IMR-90 (cell line): Measurements from ENCODE around the gene KYNU. TPM values are rescaled to one million over a fixed set of nuclear protein-coding genes. Genes with fewer than 3 reads are reported as not detected.

ENCODE experiments used
- ATAC-seq: fragments of 200-7000 bp; cut with Tn5 transposase; 2 replicates; pipeline ENCODE4 v1.9.1; 2020; ENCODE audit warnings: low read depth, mild to moderate bottlenecking, moderate library complexity
- BruUV-seq: library from RNA; stranded (reverse); fragments of 400-500 nt; replicated peaks from 2 replicates; lab custom pipeline; 2021; lab: Mats Ljungman, UMichigan
- CTCF ChIA-PET: fragments of 300-600 bp; formaldehyde crosslinking; extraction: SDS; loops from one replicate; lab custom pipeline; 2021; ENCODE audit warnings: antibody characterized with exemption; lab: Yijun Ruan, JAX
- POLR2A ChIA-PET: fragments of 300-600 bp; sonication (Branson Sonifier 250); formaldehyde crosslinking; loops from one replicate; lab custom pipeline; 2022; ENCODE audit warnings: antibody characterized with exemption; ENCODE audit not compliant: unreplicated experiment; lab: Charles Lee
- DNase-seq: peaks from one replicate; pipeline ENCODE4 v3.0.0; 2013
- H2AFZ ChIP-seq: replicated peaks from 2 replicates; pipeline ENCODE3; 2013; ENCODE audit warnings: low read length, mild to moderate bottlenecking; ENCODE audit not compliant: poor library complexity
- H2AK5ac ChIP-seq: 2 replicates; pipeline ENCODE4 v1.6.1; 2013; ENCODE audit warnings: low read depth, low read length, inconsistent platforms
- H2AK9ac ChIP-seq: replicated peaks from 2 replicates; pipeline ENCODE3; 2013; ENCODE audit warnings: mild to moderate bottlenecking, low read depth, low read length, moderate library complexity; ENCODE audit not compliant: poor library complexity
- H2BK120ac ChIP-seq: 2 replicates; pipeline ENCODE4 v1.6.1; 2013; ENCODE audit warnings: low read depth, low read length, inconsistent platforms
- H2BK15ac ChIP-seq: 3 replicates; pipeline ENCODE4 v1.6.1; 2013; ENCODE audit warnings: low read depth, low read length, inconsistent platforms
- H2BK20ac ChIP-seq: 2 replicates; pipeline ENCODE4 v1.6.1; 2013; ENCODE audit warnings: low read depth, mild to moderate bottlenecking, inconsistent platforms, low read length, moderate library complexity
- H2BK5ac ChIP-seq: 2 replicates; pipeline ENCODE4 v1.6.1; 2013; ENCODE audit warnings: mild to moderate bottlenecking, low read depth, low read length, inconsistent platforms; ENCODE audit not compliant: poor library complexity, severe bottlenecking
- H3K14ac ChIP-seq: replicated peaks from 2 replicates; pipeline ENCODE4 v1.6.1; 2013; ENCODE audit warnings: low read depth, low read length, inconsistent platforms
- H3K18ac ChIP-seq: 2 replicates; pipeline ENCODE4 v1.6.1; 2013; ENCODE audit warnings: low read depth, low read length, control low read depth
- H3K23ac ChIP-seq: 2 replicates; pipeline ENCODE4 v1.6.1; 2013; ENCODE audit warnings: low read depth, low read length, inconsistent platforms
- H3K27ac ChIP-seq: 2 replicates; pipeline ENCODE4 v1.5.1; 2013; ENCODE audit warnings: mild to moderate bottlenecking, control low read depth, low read length; ENCODE audit not compliant: insufficient read depth
- H3K27me3 ChIP-seq: 2 replicates; pipeline ENCODE4 v1.6.1; 2013; ENCODE audit warnings: low read length; ENCODE audit not compliant: control insufficient read depth, insufficient read depth
- H3K36me3 ChIP-seq: 2 replicates; pipeline ENCODE4 v1.6.1; 2013; ENCODE audit warnings: low read length, mixed read lengths; ENCODE audit not compliant: control insufficient read depth, insufficient read depth
- H3K4ac ChIP-seq: 2 replicates; pipeline ENCODE4 v1.6.1; 2013; ENCODE audit warnings: low read depth, low read length, inconsistent platforms
- H3K4me1 ChIP-seq: 2 replicates; pipeline ENCODE4 v1.6.1; 2013; ENCODE audit warnings: low read length, mixed read lengths; ENCODE audit not compliant: control insufficient read depth, insufficient read depth
- H3K4me2 ChIP-seq: 2 replicates; pipeline ENCODE4 v1.6.1; 2013; ENCODE audit warnings: low read depth, mild to moderate bottlenecking, control low read depth, low read length, moderate library complexity
- H3K4me3 ChIP-seq: 2 replicates; pipeline ENCODE4 v1.5.1; 2013; ENCODE audit warnings: low read depth, mild to moderate bottlenecking, control low read depth, low read length, moderate library complexity; ENCODE audit not compliant: insufficient read depth
- H3K56ac ChIP-seq: 2 replicates; pipeline ENCODE4 v1.6.1; 2013; ENCODE audit warnings: low read length, inconsistent platforms; ENCODE audit not compliant: insufficient read depth; ENCODE audit errors: extremely low read depth
- H3K79me1 ChIP-seq, 2 experiments: 2 replicates each; pipeline ENCODE4 v1.6.1; 2013; ENCODE audit warnings: low read length in 2 of 2, inconsistent platforms in 1 of 2, low read depth in 1 of 2
- H3K9ac ChIP-seq: 2 replicates; pipeline ENCODE4 v1.6.1; 2013; ENCODE audit warnings: low read depth, low read length, control low read depth
- H3K9me1 ChIP-seq: 2 replicates; pipeline ENCODE4 v1.6.1; 2013; ENCODE audit warnings: low read length, inconsistent platforms; ENCODE audit not compliant: insufficient read depth
- H3K9me3 ChIP-seq: 2 replicates; pipeline ENCODE4 v1.6.1; 2013; ENCODE audit warnings: low read length; ENCODE audit not compliant: control insufficient read depth, insufficient read depth
- H4K20me1 ChIP-seq: 2 replicates; pipeline ENCODE4 v1.6.1; 2013; ENCODE audit warnings: low read length, inconsistent platforms; ENCODE audit not compliant: insufficient read depth
- H4K5ac ChIP-seq: 2 replicates; pipeline ENCODE4 v1.6.1; 2013; ENCODE audit warnings: mild to moderate bottlenecking, low read depth, low read length, control low read depth
- H4K8ac ChIP-seq, 2 experiments: 2 replicates each; pipeline ENCODE4 v1.6.1; 2013; ENCODE audit warnings: low read depth in 2 of 2, low read length in 2 of 2, control low read depth in 1 of 2, inconsistent platforms in 1 of 2
- H4K91ac ChIP-seq: 2 replicates; pipeline ENCODE4 v1.6.1; 2013; ENCODE audit warnings: low read depth, low read length, inconsistent platforms; ENCODE audit not compliant: insufficient read depth
- FOS ChIP-seq: fragments of 150-350 bp; IDR thresholded peaks from 2 replicates; pipeline ENCODE4 v1.6.1; 2016; ENCODE audit warnings: low read depth, low read length
- MAZ ChIP-seq: IDR thresholded peaks from 2 replicates; pipeline ENCODE4 v1.6.1; 2012; ENCODE audit warnings: low read depth, mild to moderate bottlenecking, low read length, improper control_type of control experiment, moderate library complexity, borderline replicate concordance
- MXI1 ChIP-seq: IDR thresholded peaks from 2 replicates; pipeline ENCODE4 v1.6.1; 2012; ENCODE audit warnings: low read depth, mild to moderate bottlenecking, low read length, moderate library complexity, borderline replicate concordance
- NFE2L2 ChIP-seq: fragments of 150-350 bp; IDR thresholded peaks from 2 replicates; pipeline ENCODE4 v1.6.1; 2016; ENCODE audit warnings: low read depth, mild to moderate bottlenecking, low read length
- POLR2A ChIP-seq: IDR thresholded peaks from 2 replicates; pipeline ENCODE4 v1.6.1; 2012; ENCODE audit warnings: mild to moderate bottlenecking, low read depth, low read length
- RAD21 ChIP-seq: IDR thresholded peaks from 2 replicates; pipeline ENCODE4 v1.6.1; 2012; ENCODE audit warnings: low read length, improper control_type of control experiment
- RCOR1 ChIP-seq: IDR thresholded peaks from 2 replicates; pipeline ENCODE4 v1.6.1; 2012; ENCODE audit warnings: mild to moderate bottlenecking, low read length, improper control_type of control experiment; ENCODE audit not compliant: insufficient replicate concordance
- RFX5 ChIP-seq: IDR thresholded peaks from 2 replicates; pipeline ENCODE4 v1.8.0; 2012; ENCODE audit warnings: low read depth, mild to moderate bottlenecking, low read length, moderate library complexity
- USF2 ChIP-seq: fragments of 150-350 bp; IDR thresholded peaks from 2 replicates; pipeline ENCODE4 v1.6.1; 2017; ENCODE audit warnings: mild to moderate bottlenecking, antibody characterized with exemption, low read length, low read depth
- dilution Hi-C: fragments of 300-500 bp; cut with HindIII; formaldehyde crosslinking; loops from one replicate; pipeline ENCODE4 v1.14.3; 2018; ENCODE audit warnings: low sequenced_read_pairs; ENCODE audit not compliant: unreplicated experiment
- in situ Hi-C: fragments of 300-500 bp; cut with MboI; formaldehyde crosslinking; loops from 3 replicates; pipeline ENCODE4 v1.14.3; 2019; ENCODE audit warnings: low sequenced_read_pairs, inconsistent platforms, mixed read lengths
- intact Hi-C: fragments of 100-400 bp; cut with micrococcal nuclease; formaldehyde crosslinking; loops from 2 replicates; pipeline ENCODE4 v1.10.0; 2022
- polyA plus RNA-seq, 3 experiments: library from polyadenylated mRNA; depleted of rRNA; stranded (reverse); fragments of >200 nt; gene quantifications; 2 replicates each; pipeline ENCODE4 v1.2.3, GENCODE V29; 2012; ENCODE audit warnings: low replicate concordance in 1 of 3
- total RNA-seq: library from RNA; depleted of rRNA; stranded (reverse); fragments of >200 nt; gene quantifications from 2 replicates; pipeline ENCODE4 v1.2.3, GENCODE V29; 2012

KYNU gene
- total and polyA plus RNA-seq, 2 of the 4 experiments (the other 2 are of a cell fraction): 0.75 to 2.9 TPM

GRCh38 chr2:142944264-142944663 lies 66.8 kb downstream of the KYNU start:
- ChIA-PET CTCF (no interaction called here), POLR2A (no interaction called here)
- no peaks in the 10 kb centered on the region for H3K79me1 ChIP-seq
- dilution Hi-C loops (no loop called here), intact Hi-C loops (no loop called here), in situ Hi-C loops (no loop called here)
- no peak overlapping the region for H3K4me2 ChIP-seq
- no peaks in the 10 kb centered on the region for H4K20me1 ChIP-seq
- H3K4me3 ChIP-seq: no peak overlapping the region
- no peak overlapping the region for H2BK5ac ChIP-seq
- H3K9ac ChIP-seq: no peak overlapping the region
- H3K4me1 ChIP-seq: peaks cover 7% of the 10 kb centered on the region
- H4K5ac ChIP-seq: no peak overlapping the region
- TF ChIP-seq RCOR1 (no peak), RFX5 (no peak), MAZ (no peak), FOS (0 out of 2 replicates have a peak, but pooled peaks have one; percentile 7), NFE2L2 (no peak), USF2 (no peak), MXI1 (no peak), RAD21 (no peak), POLR2A (no peak)
- H2AK5ac ChIP-seq: no peak overlapping the region
- no peak overlapping the region for H4K8ac ChIP-seq
- H3K14ac ChIP-seq: no peak overlapping the region
- no TSS peak for BruUV-seq
- H3K9me3 ChIP-seq: 0 out of 2 replicates have a peak, but pooled peaks cover 2% of the 10 kb centered on the region
- DNase-seq (peak; percentile 37), ATAC-seq (peak; percentile 61)
- H4K91ac ChIP-seq: no peak overlapping the region
- no peak overlapping the region for H2BK20ac ChIP-seq
- no peak overlapping the region for H3K56ac ChIP-seq
- H3K9me1 ChIP-seq: no peaks in the 10 kb centered on the region
- no peak overlapping the region for H3K27ac ChIP-seq
- H3K18ac ChIP-seq: no peak overlapping the region
- no peak overlapping the region for H3K23ac ChIP-seq
- H2BK15ac ChIP-seq: no peak overlapping the region
- H2AFZ ChIP-seq: no peak overlapping the region
- H3K27me3 ChIP-seq: no peaks in the 10 kb centered on the region
- no peaks in the 10 kb centered on the region for H3K36me3 ChIP-seq
- no peak overlapping the region for H3K4ac ChIP-seq
- H2AK9ac ChIP-seq: no peak overlapping the region
- H2BK120ac ChIP-seq: no peak overlapping the region
